Esophagus (tissue), 2 donors: ENCODE measurements around the gene ART5. TPM values are rescaled to one million over a fixed set of nuclear protein-coding genes. Genes with fewer than 3 reads are reported as not detected.

Experiments
- H3K27ac ChIP-seq, 2 donors: one replicate each; pipeline ENCODE4 v1.5.1; 2013; ENCODE audit warnings: low read depth in 2 of 2, mild to moderate bottlenecking in 2 of 2, inconsistent platforms in 1 of 2, low read length in 1 of 2, moderate library complexity in 1 of 2
- H3K27me3 ChIP-seq, 2 donors: one replicate each; pipeline ENCODE4 v1.6.1; 2013; ENCODE audit warnings: low read length in 2 of 2, control low read depth in 1 of 2, mild to moderate bottlenecking in 1 of 2; ENCODE audit not compliant: insufficient read depth in 2 of 2, control insufficient read depth in 1 of 2
- H3K36me3 ChIP-seq, 2 donors: one replicate each; pipeline ENCODE4 v1.6.1; 2013; ENCODE audit warnings: low read length in 1 of 2; ENCODE audit not compliant: control insufficient read depth in 2 of 2, insufficient read depth in 2 of 2
- H3K4me1 ChIP-seq, 2 donors: one replicate each; pipeline ENCODE4 v1.6.1; 2013; ENCODE audit warnings: low read length in 1 of 2; ENCODE audit not compliant: control insufficient read depth in 2 of 2, insufficient read depth in 2 of 2
- H3K4me3 ChIP-seq, 2 donors: one replicate each; pipeline ENCODE4 v1.5.1; 2013; ENCODE audit warnings: low read length in 2 of 2, mild to moderate bottlenecking in 2 of 2, low read depth in 1 of 2, moderate library complexity in 1 of 2
- H3K9me3 ChIP-seq, 2 donors: one replicate each; pipeline ENCODE4 v1.6.1; 2013; ENCODE audit warnings: mild to moderate bottlenecking in 2 of 2, low read depth in 1 of 2, low read length in 1 of 2, moderate library complexity in 1 of 2; ENCODE audit not compliant: control insufficient read depth in 2 of 2, insufficient read depth in 1 of 2
- WGBS, 2 donors: extraction: QIAGEN DNeasy Blood & Tissue Kit; methylation state at CpG; one replicate each; pipeline ENCODE4 v1.1.7; 2013; 5-methylcytosine and 5-hydroxymethylcytosine counted together
- polyA plus RNA-seq, 2 donors: library from polyadenylated mRNA; stranded (reverse); fragments of 200-250 nt; gene quantifications; one replicate each; pipeline ENCODE4 v1.2.3, GENCODE V29; 2013
- donor health status: healthy with polysubstance abuse.
- donor health status: Bipolar disorder and iron deficiency.

The ART5 gene
- polyA plus RNA-seq, 2 donors: not detected

- 74 to 80% methylated on average over 9 of the region's 9 CpGs for WGBS, 2 donors
- H3K9me3 ChIP-seq: peaks cover 0 to 3% of the 10 kb centered on the region in 2 donors
Observed at GRCh38 chr11:3671334-3672254, 29.8 kb upstream of the ART5 start, which contains the start of gene CHRNA10. Gene CHRNA10 (minus strand): TSS chr11:3671384. CDS start chr11:3671312, 72 bp downstream.

GRCh38 chr11:3669742-3670183, 28.0 kb upstream of the ART5 start:
- Histone ChIP-seq H3K4me1 (no peaks in the 10 kb centered on the region), H3K4me3 (no peak overlapping the region), H3K27ac (no peak overlapping the region), H3K27me3 (no peaks in the 10 kb centered on the region), H3K9me3 (peaks cover 0 to 3% of the 10 kb centered on the region in 2 donors), H3K36me3 (peaks cover 16 to 48% of the 10 kb centered on the region in 2 donors)
- WGBS, 2 donors: 96% methylated on average over 5 of the region's 5 CpGs

More at GRCh38 chr11:3671334-3672254, 29.8 kb upstream of the ART5 start, which contains the start of gene CHRNA10:
- Histone ChIP-seq H3K27ac (no peak within 1 kb of the TSS), H3K27me3 (no peaks in the 10 kb centered on the region), H3K36me3 (peaks cover 10 to 55% of the 10 kb centered on the region in 2 donors), H3K4me1 (no peaks in the 10 kb centered on the region), H3K4me3 (no peak within 1 kb of the TSS)

GRCh38 chr11:3669128-3669527, 27.3 kb upstream of the ART5 start:
- Histone ChIP-seq H3K9me3 (peaks cover 0 to 3% of the 10 kb centered on the region in 2 donors), H3K36me3 (peaks cover 18 to 52% of the 10 kb centered on the region in 2 donors), H3K4me1 (no peaks in the 10 kb centered on the region), H3K27ac (no peak overlapping the region), H3K4me3 (no peak overlapping the region), H3K27me3 (no peaks in the 10 kb centered on the region)
- 92 to 96% methylated on average over 7 of the region's 7 CpGs for WGBS, 2 donors

- Histone ChIP-seq H3K4me3 (no peak overlapping the region), H3K9me3 (peaks cover 0 to 3% of the 10 kb centered on the region in 2 donors), H3K4me1 (no peaks in the 10 kb centered on the region), H3K36me3 (peaks cover 18 to 47% of the 10 kb centered on the region in 2 donors), H3K27me3 (no peaks in the 10 kb centered on the region), H3K27ac (no peak overlapping the region)
- whole genome bisulfite sequencing, 2 donors: 98% methylated on average over 79 to 89 of the region's 89 CpGs
Observed at GRCh38 chr11:3667149-3668035, 25.6 kb upstream of the ART5 start.

GRCh38 chr11:3666023-3666530, 24.3 kb upstream of the ART5 start:
- 96% methylated on average over 17 of the region's 17 CpGs for WGBS, 2 donors
- no peaks in the 10 kb centered on the region for H3K27me3 ChIP-seq
- H3K36me3 ChIP-seq: peaks cover 18 to 43% of the 10 kb centered on the region in 2 donors
- H3K27ac ChIP-seq: no peak overlapping the region
- H3K4me3 ChIP-seq: no peak overlapping the region
- H3K9me3 ChIP-seq: peaks cover 0 to 3% of the 10 kb centered on the region in 2 donors
- H3K4me1 ChIP-seq: no peaks in the 10 kb centered on the region

- 77 to 95% methylated on average over 6 of the region's 6 CpGs for WGBS, 2 donors
- H3K9me3 ChIP-seq: peaks cover 0 to 3% of the 10 kb centered on the region in 2 donors
- no peaks in the 10 kb centered on the region for H3K4me1 ChIP-seq
- no peaks in the 10 kb centered on the region for H3K27me3 ChIP-seq
- no peak overlapping the region for H3K27ac ChIP-seq
- peaks cover 18 to 39% of the 10 kb centered on the region in 2 donors for H3K36me3 ChIP-seq
- no peak overlapping the region for H3K4me3 ChIP-seq
Observed at GRCh38 chr11:3665336-3666022, 23.7 kb upstream of the ART5 start.

GRCh38 chr11:3664032-3664630, 22.3 kb upstream of the ART5 start:
- H3K4me1 ChIP-seq: no peaks in the 10 kb centered on the region
- 86 to 87% methylated on average over 10 of the region's 10 CpGs for WGBS, 2 donors
- peaks cover 0 to 3% of the 10 kb centered on the region in 2 donors for H3K9me3 ChIP-seq
- no peaks in the 10 kb centered on the region for H3K27me3 ChIP-seq
- H3K4me3 ChIP-seq: no peak overlapping the region
- no peak overlapping the region for H3K27ac ChIP-seq
- H3K36me3 ChIP-seq: peaks cover 18 to 31% of the 10 kb centered on the region in 2 donors

GRCh38 chr11:3662856-3663255, 21.1 kb upstream of the ART5 start:
- Histone ChIP-seq H3K27ac (no peak overlapping the region), H3K9me3 (no peaks in the 10 kb centered on the region), H3K4me3 (no peak overlapping the region), H3K4me1 (no peaks in the 10 kb centered on the region), H3K36me3 (peaks cover 18 to 24% of the 10 kb centered on the region in 2 donors), H3K27me3 (no peaks in the 10 kb centered on the region)
